Right lobe of liver (tissue), 6 donors: Measurements from ENCODE around the gene ARHGEF9. TPM values are rescaled to one million over a fixed set of nuclear protein-coding genes. Genes with fewer than 3 reads are reported as not detected.
A peak's percentile ranks its signal among the peaks of the same experiment; 100 is the strongest.

ENCODE experiments used
- ATAC-seq, 4 donors: fragments of 200-7000 bp; cut with Tn5 transposase; one replicate each; pipeline ENCODE4 v1.9.1; 2020; ENCODE audit warnings: mild to moderate bottlenecking in 4 of 4, moderate library complexity in 4 of 4
- DNase-seq, 3 donors: peaks; one replicate each; pipeline ENCODE4 v3.0.0-alpha.2; 2020
- H3K27ac ChIP-seq, 3 donors: fragments of 200-600 bp; one replicate each; pipeline ENCODE4 v1.8.0; 2022
- H3K27me3 ChIP-seq, 2 donors: fragments of 200-600 bp; one replicate each; pipeline ENCODE4 v1.8.0; 2022
- H3K36me3 ChIP-seq, 4 donors: fragments of 200-600 bp; sonication (generic) in 1 of 4; one replicate each; pipeline versions ENCODE4 v1.5.1 to v1.8.0; 2017 to 2022; ENCODE audit warnings: control low read depth in 1 of 4
- H3K4me1 ChIP-seq, 4 donors: fragments of 200-600 bp; sonication (generic) in 1 of 4; one replicate each; pipeline versions ENCODE4 v1.5.1 to v1.8.0; 2017 to 2022; ENCODE audit warnings: control low read depth in 1 of 4
- H3K4me3 ChIP-seq, 3 donors: fragments of 200-600 bp; one replicate each; pipeline ENCODE4 v1.8.0; 2022
- H3K9me3 ChIP-seq, 4 donors: fragments of 200-600 bp; sonication (generic) in 1 of 4; one replicate each; pipeline versions ENCODE4 v1.5.1 to v1.8.0; 2017 to 2022; ENCODE audit warnings: control low read depth in 1 of 4
- POLR2A ChIP-seq: fragments of 450-650 bp; IDR thresholded peaks from one replicate; pipeline ENCODE4 v1.6.1; 2017; ENCODE audit warnings: antibody characterized with exemption, mild to moderate bottlenecking
- WGBS: methylation state at CpG from one replicate; pipeline ENCODE4 v1.1.6; 2018; ENCODE audit warnings: low coverage, low lambda C conversion rate; ENCODE audit not compliant: insufficient coverage; ENCODE audit errors: missing lambda C conversion rate; 5-methylcytosine and 5-hydroxymethylcytosine counted together
- intact Hi-C, 2 donors: fragments of 100-400 bp; cut with DNase I; formaldehyde crosslinking; loops; one replicate each; pipeline versions ENCODE4 v1.11.2 to v1.14.1; 2022
- total RNA-seq, 6 experiments: library from RNA; depleted of rRNA in 2 of 6; stranded (reverse); fragments of >200 nt in 2 of 6; fragmentation: NEBNext Ultra II Directional in 3 of 6; extraction: Animal tissue kit (Norgen Biotek cat#: 25700) in 3 of 6; gene quantifications; one replicate each; pipeline versions ENCODE4 v1.1.0 to v1.2.4, GENCODE V29; 2016 to 2023
- TF ChIP-seq, protein P1 (sequence below), 4 donors: fragments of 200-600 bp in 3 of 4; fragments of 450-650 bp in 1 of 4; IDR thresholded peaks; one replicate each; pipeline versions ENCODE4 v1.5.1 to v1.8.0; 2016 to 2022; ENCODE audit warnings: antibody characterized with exemption in 4 of 4, mild to moderate bottlenecking in 2 of 4
- donor health status: DM: no; HTN: yes; CAD: no.
- donor health status: DM: no; HTN: no; CAD: no.
- donor health status: DM: no; HTN: no; CAD: no.
- donor health status: DM: no; HTN: yes; CAD: no.
- donor health status: DM: no; HTN: yes; CAD: no.

ARHGEF9 gene
- total RNA-seq, 6 experiments from 2014 or later, result 5.8 to 9.0 (median 7.5) TPM

DNA sequence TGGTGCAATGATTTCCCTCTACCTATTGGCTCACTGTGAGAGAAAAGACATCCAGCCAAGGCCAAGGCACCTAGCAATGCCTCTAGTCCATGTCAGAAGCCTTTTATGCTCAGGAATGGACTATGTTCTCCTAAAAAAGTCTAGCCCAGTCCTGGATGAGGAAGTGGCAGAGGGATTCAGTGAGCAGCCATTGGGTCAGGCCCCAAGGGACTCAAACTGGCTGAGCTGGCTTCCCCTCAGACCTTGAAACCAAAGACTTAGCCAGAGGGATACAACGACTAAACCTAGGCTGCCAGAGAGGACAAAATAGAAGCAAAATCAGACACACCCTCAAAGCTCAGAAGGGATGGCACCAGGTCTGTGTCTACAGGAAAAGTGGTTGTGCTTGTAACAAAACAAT, 49.1 kb downstream of the ARHGEF9 start:
- Histone ChIP-seq H3K9me3 (no peaks in the 10 kb centered on the region), H3K4me3 (no peak overlapping the region), H3K27ac (no peak overlapping the region), H3K4me1 (no peaks in the 10 kb centered on the region), H3K36me3 (no peaks in the 10 kb centered on the region), H3K27me3 (no peaks in the 10 kb centered on the region)
- DNase-seq (no peak), ATAC-seq (no peak)
- no peak for TF ChIP-seq POLR2A
- TF ChIP-seq, protein P1, sequence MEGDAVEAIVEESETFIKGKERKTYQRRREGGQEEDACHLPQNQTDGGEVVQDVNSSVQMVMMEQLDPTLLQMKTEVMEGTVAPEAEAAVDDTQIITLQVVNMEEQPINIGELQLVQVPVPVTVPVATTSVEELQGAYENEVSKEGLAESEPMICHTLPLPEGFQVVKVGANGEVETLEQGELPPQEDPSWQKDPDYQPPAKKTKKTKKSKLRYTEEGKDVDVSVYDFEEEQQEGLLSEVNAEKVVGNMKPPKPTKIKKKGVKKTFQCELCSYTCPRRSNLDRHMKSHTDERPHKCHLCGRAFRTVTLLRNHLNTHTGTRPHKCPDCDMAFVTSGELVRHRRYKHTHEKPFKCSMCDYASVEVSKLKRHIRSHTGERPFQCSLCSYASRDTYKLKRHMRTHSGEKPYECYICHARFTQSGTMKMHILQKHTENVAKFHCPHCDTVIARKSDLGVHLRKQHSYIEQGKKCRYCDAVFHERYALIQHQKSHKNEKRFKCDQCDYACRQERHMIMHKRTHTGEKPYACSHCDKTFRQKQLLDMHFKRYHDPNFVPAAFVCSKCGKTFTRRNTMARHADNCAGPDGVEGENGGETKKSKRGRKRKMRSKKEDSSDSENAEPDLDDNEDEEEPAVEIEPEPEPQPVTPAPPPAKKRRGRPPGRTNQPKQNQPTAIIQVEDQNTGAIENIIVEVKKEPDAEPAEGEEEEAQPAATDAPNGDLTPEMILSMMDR (IDR thresholded peaks at IDR 0.05), result no peak
- WGBS, result 45% methylated on average over 1 of the region's 1 CpG
- intact Hi-C loops, result no loop called here

DNA sequence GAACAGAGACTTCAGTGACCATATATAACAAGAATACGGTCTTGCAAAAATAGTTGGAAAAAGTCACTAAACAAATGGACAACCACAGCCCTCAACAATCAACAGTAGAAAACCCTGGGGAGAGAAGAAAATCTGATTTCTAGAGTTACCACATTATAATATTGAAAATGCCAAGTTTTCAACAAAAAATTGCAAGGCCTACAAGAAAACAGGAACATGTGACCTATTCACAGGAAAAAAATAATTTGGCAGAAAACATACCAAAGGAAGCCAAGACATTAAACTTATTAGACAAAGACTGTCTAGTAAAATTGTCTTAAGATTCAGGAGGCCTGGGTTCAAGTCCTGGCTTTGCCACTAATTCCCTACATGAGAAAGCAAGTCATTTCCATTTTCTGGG, 64.7 kb downstream of the ARHGEF9 start:
- no peak overlapping the region for H3K27ac ChIP-seq
- ATAC-seq (no peak), DNase-seq (no peak)
- no peaks in the 10 kb centered on the region for H3K27me3 ChIP-seq
- no peaks in the 10 kb centered on the region for H3K4me1 ChIP-seq
- no peak overlapping the region for H3K4me3 ChIP-seq
- H3K9me3 ChIP-seq, result no peaks in the 10 kb centered on the region
- H3K36me3 ChIP-seq, result no peaks in the 10 kb centered on the region
- WGBS, result 67% methylated on average over 1 of the region's 1 CpG
- intact Hi-C loops, result no loop called here
- TF ChIP-seq POLR2A, result no peak

DNA sequence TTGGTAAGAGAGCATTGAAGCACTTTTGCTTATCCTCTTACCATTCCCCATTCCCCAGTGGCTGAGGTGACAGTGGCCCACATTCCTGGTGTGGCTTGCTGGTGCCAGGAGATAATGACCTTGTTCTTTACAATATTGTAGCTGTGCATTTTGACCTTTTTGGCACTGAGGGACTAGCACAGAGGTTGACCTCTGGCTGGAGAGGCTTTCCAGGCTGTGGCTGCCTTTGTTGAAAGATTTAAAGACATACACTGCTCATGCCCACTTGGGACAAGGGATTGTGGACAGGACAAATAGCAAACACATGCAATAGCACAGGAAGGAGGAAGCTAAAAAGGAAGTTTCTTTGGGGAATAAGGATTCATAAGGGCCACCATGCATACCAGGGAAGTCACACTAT, 65.4 kb downstream of the ARHGEF9 start:
- peak in 1 of 4 donors; percentile 80 for ATAC-seq
- TF ChIP-seq, protein P1 (IDR thresholded peaks at IDR 0.05), result no peak
- peak in 1 of 3 donors; percentile 40 for DNase-seq
- H3K36me3 ChIP-seq, result no peaks in the 10 kb centered on the region
- intact Hi-C loops, result no loop called here
- H3K27me3 ChIP-seq, result no peaks in the 10 kb centered on the region
- H3K4me1 ChIP-seq, result no peaks in the 10 kb centered on the region
- no peak overlapping the region for H3K27ac ChIP-seq
- H3K9me3 ChIP-seq, result no peaks in the 10 kb centered on the region
- H3K4me3 ChIP-seq, result no peak overlapping the region

DNA sequence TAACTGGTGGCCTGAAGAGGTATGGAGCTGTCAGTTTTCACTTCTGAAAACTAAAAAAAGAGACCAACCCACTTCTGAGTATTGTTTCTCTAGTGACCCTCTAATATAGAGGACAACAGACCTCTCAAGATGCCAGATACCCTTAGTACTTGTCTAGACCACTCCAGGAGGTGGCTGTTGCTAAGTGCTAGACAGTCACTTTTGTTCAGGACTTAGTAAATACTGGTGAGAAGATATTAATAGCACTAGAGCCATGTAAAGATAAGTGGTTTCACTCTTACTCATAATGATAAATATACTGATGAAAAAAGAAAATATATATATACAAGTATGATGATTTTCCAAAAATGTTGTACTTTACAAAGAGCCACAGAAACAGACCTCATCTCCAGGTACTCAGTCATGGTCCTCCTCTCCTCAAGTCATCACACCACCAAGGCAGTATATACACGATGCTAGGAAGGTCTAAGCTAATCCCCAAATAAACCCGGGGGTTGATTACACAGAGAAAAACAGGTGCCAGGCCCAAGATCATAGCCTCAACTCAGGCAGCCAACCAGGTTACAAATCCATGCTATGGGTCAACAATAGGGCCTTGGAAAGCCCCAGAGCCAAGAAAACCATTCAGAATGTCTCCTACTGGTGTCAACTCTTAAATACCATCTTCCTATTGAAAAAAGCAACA, 66.9 kb downstream of the ARHGEF9 start:
- Histone ChIP-seq H3K4me3 (no peak overlapping the region), H3K36me3 (no peaks in the 10 kb centered on the region), H3K4me1 (no peaks in the 10 kb centered on the region), H3K27me3 (no peaks in the 10 kb centered on the region), H3K9me3 (no peaks in the 10 kb centered on the region), H3K27ac (no peak overlapping the region)
- TF ChIP-seq POLR2A, result no peak
- intact Hi-C loops, result no loop called here
- 42% methylated on average over 2 of the region's 2 CpGs for WGBS
- ATAC-seq (no peak), DNase-seq (no peak)

DNA sequence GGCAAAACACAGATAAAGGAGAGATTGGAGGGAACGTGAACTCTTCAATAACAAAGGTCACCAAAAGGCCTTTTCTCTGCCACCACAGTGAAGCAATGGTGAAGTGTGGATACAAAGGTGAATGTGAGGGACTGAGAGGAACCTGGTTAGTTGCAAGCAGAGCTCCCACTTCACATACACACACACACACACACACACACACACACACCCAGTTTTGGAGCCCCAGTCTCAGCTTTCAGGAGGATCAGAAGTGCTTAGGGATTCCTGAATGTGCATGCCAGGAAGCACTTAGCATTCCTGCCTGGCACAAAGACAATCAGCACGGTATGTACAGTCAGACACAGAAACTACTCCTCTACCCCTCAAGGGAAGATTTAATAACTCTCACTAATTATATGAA, 71.5 kb downstream of the ARHGEF9 start:
- Histone ChIP-seq H3K27ac (peak overlapping the region in 1 of 3 donors; percentile 7), H3K27me3 (no peaks in the 10 kb centered on the region), H3K36me3 (no peaks in the 10 kb centered on the region), H3K9me3 (no peaks in the 10 kb centered on the region), H3K4me1 (no peaks in the 10 kb centered on the region), H3K4me3 (no peak overlapping the region)
- TF ChIP-seq, protein P1 (IDR thresholded peaks at IDR 0.05), result no peak
- TF ChIP-seq POLR2A, result no peak
- peak; percentile 92 to 96 (median 94) for ATAC-seq
- peak in 1 of 3 donors; percentile 51 for DNase-seq
- intact Hi-C loops, result no loop called here
- WGBS, result 36% methylated on average over 2 of the region's 2 CpGs

DNA sequence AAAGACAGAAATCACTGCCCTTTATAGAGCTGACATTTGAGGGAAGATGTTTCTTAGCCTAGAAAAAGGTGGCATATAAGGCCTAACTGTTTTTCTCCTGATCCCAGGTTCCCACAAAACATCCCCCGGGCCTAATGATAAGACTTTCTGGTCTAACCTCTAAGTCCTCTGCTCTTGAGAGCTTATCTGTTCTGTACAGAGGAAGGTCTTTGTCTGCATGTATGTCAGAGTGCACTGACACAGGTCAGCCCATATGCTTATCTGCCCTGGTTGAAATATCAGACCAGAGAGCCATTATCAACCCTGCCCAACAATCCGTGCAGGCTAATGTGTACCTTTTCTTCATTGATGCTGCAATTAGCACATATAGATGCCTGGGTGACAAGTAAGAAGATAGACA, 76.2 kb downstream of the ARHGEF9 start:
- WGBS, result 40% methylated on average over 1 of the region's 2 CpGs
- no peak overlapping the region for H3K27ac ChIP-seq
- H3K4me1 ChIP-seq, result no peaks in the 10 kb centered on the region
- no peaks in the 10 kb centered on the region for H3K9me3 ChIP-seq
- ATAC-seq (no peak), DNase-seq (no peak)
- no peaks in the 10 kb centered on the region for H3K36me3 ChIP-seq
- TF ChIP-seq POLR2A, result no peak
- TF ChIP-seq, protein P1 (IDR thresholded peaks at IDR 0.05), result no peak
- H3K4me3 ChIP-seq, result no peak overlapping the region
- no peaks in the 10 kb centered on the region for H3K27me3 ChIP-seq
- intact Hi-C loops, result no loop called here
